IPS-18a (cell line): ENCODE results near the gene HEPACAM.

Experiments used
- H3K27ac ChIP-seq: one replicate; pipeline ENCODE4 v1.5.1; 2013; ENCODE audit warnings: low read length
- H3K27me3 ChIP-seq: one replicate; pipeline ENCODE4 v1.6.1; 2013; ENCODE audit warnings: mild to moderate bottlenecking, low read length; ENCODE audit not compliant: control insufficient read depth, insufficient read depth
- H3K36me3 ChIP-seq: one replicate; pipeline ENCODE4 v1.6.1; 2013; ENCODE audit warnings: low read depth, low read length; ENCODE audit not compliant: control insufficient read depth
- H3K4me1 ChIP-seq: one replicate; pipeline ENCODE4 v1.6.1; 2013; ENCODE audit warnings: low read depth, low read length; ENCODE audit not compliant: control insufficient read depth
- H3K4me3 ChIP-seq: one replicate; pipeline ENCODE4 v1.5.1; 2013; ENCODE audit warnings: low read length
- H3K9ac ChIP-seq: one replicate; pipeline ENCODE4 v1.6.1; 2013; ENCODE audit warnings: mild to moderate bottlenecking, low read length, moderate library complexity
- H3K9me3 ChIP-seq: one replicate; pipeline ENCODE4 v1.6.1; 2013; ENCODE audit warnings: low read depth, low read length; ENCODE audit not compliant: control insufficient read depth

HEPACAM gene

GRCh38 chr11:124919898-124920297 is 15.9 kb downstream of the HEPACAM start:
- Histone ChIP-seq H3K4me3 (no peak overlapping the region), H3K27me3 (peaks cover 60% of the 10 kb centered on the region)

GRCh38 chr11:124918950-124919349 is 16.9 kb downstream of the HEPACAM start, which contains the start of gene HEPN1:
Gene HEPN1 (plus strand): TSS chr11:124919250.
- Histone ChIP-seq H3K36me3 (no peaks in the 10 kb centered on the region), H3K9ac (no peak within 1 kb of the TSS)

More at GRCh38 chr11:124919898-124920297, 15.9 kb downstream of the HEPACAM start:
- Histone ChIP-seq H3K36me3 (no peaks in the 10 kb centered on the region), H3K4me1 (no peaks in the 10 kb centered on the region), H3K9ac (no peak overlapping the region), H3K27ac (no peak overlapping the region), H3K9me3 (no peaks in the 10 kb centered on the region)

GRCh38 chr11:124917115-124917637 is 18.7 kb downstream of the HEPACAM start:
- Histone ChIP-seq H3K9ac (no peak overlapping the region), H3K36me3 (no peaks in the 10 kb centered on the region), H3K9me3 (peaks cover 4% of the 10 kb centered on the region), H3K27ac (no peak overlapping the region), H3K4me3 (no peak overlapping the region), H3K4me1 (no peaks in the 10 kb centered on the region), H3K27me3 (peaks cover 40% of the 10 kb centered on the region)

More at GRCh38 chr11:124918950-124919349, 16.9 kb downstream of the HEPACAM start, which contains the start of gene HEPN1:
- H3K4me3 ChIP-seq, result no peak within 1 kb of the TSS
- H3K27me3 ChIP-seq, result peaks cover 58% of the 10 kb centered on the region
- H3K27ac ChIP-seq, result no peak within 1 kb of the TSS
- H3K9me3 ChIP-seq, result no peaks in the 10 kb centered on the region
- no peaks in the 10 kb centered on the region for H3K4me1 ChIP-seq

GRCh38 chr11:124916370-124916710 is 19.5 kb downstream of the HEPACAM start:
- Histone ChIP-seq H3K27ac (no peak overlapping the region), H3K36me3 (no peaks in the 10 kb centered on the region), H3K4me1 (no peaks in the 10 kb centered on the region), H3K27me3 (peaks cover 31% of the 10 kb centered on the region), H3K9ac (no peak overlapping the region), H3K9me3 (peaks cover 4% of the 10 kb centered on the region), H3K4me3 (no peak overlapping the region)

- H3K36me3 ChIP-seq, result no peaks in the 10 kb centered on the region
- H3K27ac ChIP-seq, result no peak overlapping the region
- no peak overlapping the region for H3K4me3 ChIP-seq
- no peaks in the 10 kb centered on the region for H3K4me1 ChIP-seq
- H3K27me3 ChIP-seq, result peaks cover 26% of the 10 kb centered on the region
- H3K9me3 ChIP-seq, result peaks cover 4% of the 10 kb centered on the region
- no peak overlapping the region for H3K9ac ChIP-seq
These were observed 20.1 kb downstream of the HEPACAM start for GRCh38 chr11:124915541-124916369.

- H3K4me1 ChIP-seq, result peaks cover 12% of the 10 kb centered on the region
- no peak overlapping the region for H3K4me3 ChIP-seq
- no peak overlapping the region for H3K9ac ChIP-seq
- H3K9me3 ChIP-seq, result no peaks in the 10 kb centered on the region
- peaks cover 16% of the 10 kb centered on the region for H3K27me3 ChIP-seq
- H3K27ac ChIP-seq, result no peak overlapping the region
- H3K36me3 ChIP-seq, result no peaks in the 10 kb centered on the region
These were observed 33.2 kb downstream of the HEPACAM start for GRCh38 chr11:124902616-124903015.

GRCh38 chr11:124900464-124900863 is 35.4 kb downstream of the HEPACAM start:
- Histone ChIP-seq H3K9ac (no peak overlapping the region), H3K9me3 (no peaks in the 10 kb centered on the region), H3K4me3 (no peak overlapping the region), H3K27ac (no peak overlapping the region), H3K4me1 (peaks cover 12% of the 10 kb centered on the region), H3K27me3 (peaks cover 16% of the 10 kb centered on the region), H3K36me3 (no peaks in the 10 kb centered on the region)

GRCh38 chr11:124899383-124900145 is 36.3 kb downstream of the HEPACAM start:
- H3K36me3 ChIP-seq, result no peaks in the 10 kb centered on the region
- no peak overlapping the region for H3K4me3 ChIP-seq
- no peak overlapping the region for H3K9ac ChIP-seq
- peaks cover 12% of the 10 kb centered on the region for H3K4me1 ChIP-seq
- H3K27ac ChIP-seq, result no peak overlapping the region
- no peaks in the 10 kb centered on the region for H3K9me3 ChIP-seq
- peaks cover 16% of the 10 kb centered on the region for H3K27me3 ChIP-seq

- peaks cover 12% of the 10 kb centered on the region for H3K4me1 ChIP-seq
- H3K9ac ChIP-seq, result no peak overlapping the region
- no peaks in the 10 kb centered on the region for H3K36me3 ChIP-seq
- no peaks in the 10 kb centered on the region for H3K9me3 ChIP-seq
- H3K27ac ChIP-seq, result no peak overlapping the region
- H3K4me3 ChIP-seq, result no peak overlapping the region
- peaks cover 10% of the 10 kb centered on the region for H3K27me3 ChIP-seq
These were observed 37.1 kb downstream of the HEPACAM start for GRCh38 chr11:124898711-124899110.

GRCh38 chr11:124898263-124898680 is 37.6 kb downstream of the HEPACAM start:
- Histone ChIP-seq H3K9ac (no peak overlapping the region), H3K4me3 (no peak overlapping the region), H3K36me3 (no peaks in the 10 kb centered on the region), H3K4me1 (peaks cover 12% of the 10 kb centered on the region), H3K27ac (no peak overlapping the region), H3K27me3 (peaks cover 6% of the 10 kb centered on the region), H3K9me3 (no peaks in the 10 kb centered on the region)

GRCh38 chr11:124897674-124898262 is 38.1 kb downstream of the HEPACAM start, which contains the start of gene ROBO4:
Gene ROBO4 (minus strand): TSS chr11:124897865. CDS start chr11:124897795, 70 bp downstream.
- Histone ChIP-seq H3K36me3 (no peaks in the 10 kb centered on the region), H3K4me1 (peaks cover 12% of the 10 kb centered on the region), H3K4me3 (no peak within 1 kb of the TSS), H3K27me3 (peaks cover 4% of the 10 kb centered on the region), H3K9me3 (no peaks in the 10 kb centered on the region), H3K9ac (no peak within 1 kb of the TSS), H3K27ac (no peak within 1 kb of the TSS)
